Keratinocyte (primary cell): ENCODE data around the gene CACNA1B.

Experiments
- CTCF ChIP-seq, 3 experiments: IDR thresholded peaks in 1 of 3; conservative IDR thresholded peaks in 1 of 3; optimal IDR thresholded peaks in 1 of 3; 2 replicates in 2 of 3; 3 replicates in 1 of 3; pipeline versions ENCODE3 to v1.5.1; 2011; ENCODE audit warnings: low read length in 3 of 3, mild to moderate bottlenecking in 3 of 3, moderate library complexity in 2 of 3, control low read depth in 1 of 3, inconsistent platforms in 1 of 3; ENCODE audit not compliant: insufficient read depth in 2 of 3; ENCODE audit errors: extremely low read depth in 1 of 3
- EZH2 ChIP-seq: IDR thresholded peaks from one replicate; pipeline ENCODE4 v1.6.1; 2012; ENCODE audit warnings: inconsistent platforms, mild to moderate bottlenecking, low read length, moderate library complexity

DNA sequence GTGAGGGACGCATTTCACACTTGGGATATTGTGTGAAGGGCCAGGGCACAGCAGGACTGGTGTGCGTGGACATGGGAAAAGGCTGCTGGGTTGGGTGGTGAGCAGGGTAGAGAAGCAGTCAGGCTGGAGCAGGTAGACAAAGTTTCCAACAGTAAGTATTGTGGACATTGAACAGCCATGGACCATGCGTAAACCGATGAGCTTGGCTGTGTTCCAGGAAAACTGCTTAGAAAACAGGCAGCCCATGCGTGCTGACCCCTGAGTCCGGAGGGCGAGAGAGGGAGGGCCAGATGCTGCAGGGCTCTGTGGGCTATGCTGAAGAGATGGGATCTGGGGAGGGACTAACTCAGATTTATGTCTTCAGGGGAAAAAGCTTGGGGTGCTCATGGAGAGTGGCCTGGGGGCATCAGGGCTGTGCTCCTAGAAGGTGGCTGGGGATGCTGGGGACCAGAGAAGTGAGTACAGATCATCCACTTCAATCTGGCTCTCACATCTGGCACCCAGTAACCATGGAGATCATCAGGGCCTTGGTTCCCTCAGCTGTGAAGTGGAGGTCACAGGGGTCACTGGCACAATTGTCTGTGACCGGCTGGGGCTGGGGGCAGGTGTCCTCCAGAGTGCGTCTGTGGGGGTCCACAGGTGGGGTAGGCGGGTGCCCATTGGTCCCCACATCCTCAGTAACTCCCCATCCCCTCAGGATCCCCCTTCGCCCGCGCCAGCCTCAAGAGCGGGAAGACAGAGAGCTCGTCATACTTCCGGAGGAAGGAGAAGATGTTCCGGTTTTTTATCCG, 93.3 kb downstream of the CACNA1B start:
- TF ChIP-seq CTCF (optimal IDR thresholded peaks at IDR 0.05 in 1 of 3, IDR thresholded peaks at IDR 0.05 in 1 of 3, conservative IDR thresholded peaks at IDR 0.05 in 1 of 3; ENCODE audit: extremely low read depth in 1 of 3, insufficient read depth in 2 of 3, low read length in 3 of 3) (no peak), EZH2 (no peak)
